Right renal cortex interstitium (tissue), 3 donors: ENCODE data around the gene ROPN1L. TPM values are rescaled to one million over a fixed set of nuclear protein-coding genes. Genes with fewer than 3 reads are reported as not detected.

Experiments used
- polyA plus RNA-seq, 3 donors: library from polyadenylated mRNA; unstranded; fragments of 120-200 nt; gene quantifications; one replicate each; pipeline ENCODE4 v1.2.1, GENCODE V29; 2013; ENCODE audit not compliant: insufficient read length in 3 of 3

The ROPN1L gene
- polyA plus RNA-seq, 3 donors, result 0.60 to 0.78 (median 0.64) TPM

Other genes with a start within 250 kb of the ROPN1L start
- gene ATPSCKMT, start 192.0 kb upstream of the ROPN1L start, polyA plus RNA-seq, result 10 to 100 TPM; 19.0 to 22.6 (median 21.5) TPM
- gene CCT5, start 191.6 kb upstream of the ROPN1L start, polyA plus RNA-seq, result 100 to 1,000 TPM; 294 to 320 (median 304) TPM
- 10 to 100 TPM; 41.1 to 51.0 (median 49.8) TPM for gene CMBL, start 134.0 kb upstream of the ROPN1L start, polyA plus RNA-seq
- gene MARCHF6, start 88.2 kb upstream of the ROPN1L start, polyA plus RNA-seq, result 100 to 1,000 TPM; 185 to 198 (median 186) TPM
- 1 to 10 TPM; 1.4 to 1.8 (median 1.7) TPM for gene ANKRD33B, start 122.2 kb downstream of the ROPN1L start, polyA plus RNA-seq